Measurements from ENCODE around the gene JAGN1.

JAGN1 gene

GRCh38 chr3:9859530-9860025 lies 30.8 kb upstream of the JAGN1 start:
- TF ChIP-seq TEAD4 (IDR thresholded peaks at IDR 0.05) (no peak), CEBPB (IDR thresholded peaks at IDR 0.05) (no peak), YY1 (IDR thresholded peaks at IDR 0.05; ENCODE audit: low read depth) (no peak), MAX (IDR thresholded peaks at IDR 0.05) (no peak), NFIC (IDR thresholded peaks at IDR 0.05) (no peak), TAF1 (IDR thresholded peaks at IDR 0.05; ENCODE audit: low read depth) (no peak), REST (IDR thresholded peaks at IDR 0.05; ENCODE audit: low read depth) (no peak), FOXM1 (IDR thresholded peaks at IDR 0.05; ENCODE audit: borderline replicate concordance, low read depth) (no peak), ZBTB7A (IDR thresholded peaks at IDR 0.05; ENCODE audit: low read depth) (no peak), EP300 (IDR thresholded peaks at IDR 0.05; ENCODE audit: borderline replicate concordance) (no peak)

- TF ChIP-seq FOXM1 (IDR thresholded peaks at IDR 0.05; ENCODE audit: borderline replicate concordance, low read depth) (no peak), YY1 (IDR thresholded peaks at IDR 0.05; ENCODE audit: low read depth) (no peak), RAD21 (IDR thresholded peaks at IDR 0.05; ENCODE audit: low read depth) (no peak), TCF12 (IDR thresholded peaks at IDR 0.05; ENCODE audit: low read depth) (no peak), TEAD4 (IDR thresholded peaks at IDR 0.05) (no peak), MAX (IDR thresholded peaks at IDR 0.05) (no peak), USF1 (IDR thresholded peaks at IDR 0.05) (no peak), CEBPB (IDR thresholded peaks at IDR 0.05) (no peak), NFIC (IDR thresholded peaks at IDR 0.05) (no peak), EGR1 (IDR thresholded peaks at IDR 0.05) (no peak), CREB1 (IDR thresholded peaks at IDR 0.05; ENCODE audit: low read depth) (no peak), TAF1 (IDR thresholded peaks at IDR 0.05; ENCODE audit: low read depth) (no peak), EP300 (IDR thresholded peaks at IDR 0.05; ENCODE audit: borderline replicate concordance) (no peak), REST (IDR thresholded peaks at IDR 0.05; ENCODE audit: low read depth) (no peak), ZBTB7A (IDR thresholded peaks at IDR 0.05; ENCODE audit: low read depth) (no peak)
Measured at GRCh38 chr3:9861201-9861600, 29.2 kb upstream of the JAGN1 start.

- no peak for TF ChIP-seq CEBPB (IDR thresholded peaks at IDR 0.05)
- no peak for TF ChIP-seq TEAD4 (IDR thresholded peaks at IDR 0.05)
- TF ChIP-seq ZBTB7A (IDR thresholded peaks at IDR 0.05; ENCODE audit: low read depth): no peak
- TF ChIP-seq NFIC (IDR thresholded peaks at IDR 0.05): no peak
- no peak for TF ChIP-seq USF1 (IDR thresholded peaks at IDR 0.05)
- TF ChIP-seq REST (IDR thresholded peaks at IDR 0.05; ENCODE audit: low read depth): no peak
- TF ChIP-seq RAD21 (IDR thresholded peaks at IDR 0.05; ENCODE audit: low read depth): no peak
- no peak for TF ChIP-seq EP300 (IDR thresholded peaks at IDR 0.05; ENCODE audit: borderline replicate concordance)
- TF ChIP-seq EGR1 (IDR thresholded peaks at IDR 0.05): no peak
- no peak for TF ChIP-seq MAX (IDR thresholded peaks at IDR 0.05)
- TF ChIP-seq TAF1 (IDR thresholded peaks at IDR 0.05; ENCODE audit: low read depth): no peak
- no peak for TF ChIP-seq TCF12 (IDR thresholded peaks at IDR 0.05; ENCODE audit: low read depth)
- no peak for TF ChIP-seq YY1 (IDR thresholded peaks at IDR 0.05; ENCODE audit: low read depth)
- TF ChIP-seq CREB1 (IDR thresholded peaks at IDR 0.05; ENCODE audit: low read depth): no peak
- TF ChIP-seq FOXM1 (IDR thresholded peaks at IDR 0.05; ENCODE audit: borderline replicate concordance, low read depth): no peak
Measured at GRCh38 chr3:9861626-9862130, 28.7 kb upstream of the JAGN1 start.

Data from Ishikawa (cell line).